RWPE2 (cell line): Measurements from ENCODE around the gene RTN4IP1.
A peak's percentile ranks its signal among the peaks of the same experiment; 100 is the strongest.
"Not testable (repeated sequence)": the region's sequence is repeated elsewhere in the genome, so short reads cannot be mapped to it uniquely, and the experiment has no call there.

Experiments
- ATAC-seq: fragments of 200-7000 bp; cut with Tn5 transposase; 3 replicates; pipeline ENCODE4 v1.9.1; 2021; ENCODE audit warnings: low read depth
- DNase-seq: peaks from one replicate; pipeline ENCODE4 v3.0.0-alpha.2; 2020; ENCODE audit warnings: low spot score
- H3K27ac ChIP-seq: fragments of 450-650 bp; 2 replicates; pipeline ENCODE4 v1.5.1; 2017; ENCODE audit warnings: mild to moderate bottlenecking; ENCODE audit not compliant: poor library complexity, severe bottlenecking
- H3K27me3 ChIP-seq: fragments of 250-450 bp; sonication (Bioruptor Pico); 2 replicates; pipeline ENCODE4 v1.5.1; 2021; ENCODE audit warnings: mild to moderate bottlenecking, moderate library complexity; ENCODE audit not compliant: insufficient read depth, poor library complexity, severe bottlenecking
- H3K36me3 ChIP-seq: fragments of 250-450 bp; sonication (Bioruptor Pico); 2 replicates; pipeline ENCODE4 v1.5.1; 2020; ENCODE audit warnings: low read depth, mild to moderate bottlenecking, moderate library complexity
- H3K4me1 ChIP-seq: fragments of 250-450 bp; sonication (Bioruptor Pico); 2 replicates; pipeline ENCODE4 v1.5.1; 2021; ENCODE audit warnings: mild to moderate bottlenecking, moderate library complexity; ENCODE audit not compliant: insufficient read depth, poor library complexity, severe bottlenecking
- H3K4me3 ChIP-seq: fragments of 250-450 bp; sonication (Bioruptor Pico); 2 replicates; pipeline ENCODE4 v1.5.1; 2021; ENCODE audit warnings: mild to moderate bottlenecking, moderate library complexity; ENCODE audit not compliant: severe bottlenecking
- H3K9me3 ChIP-seq: fragments of 250-450 bp; sonication (Bioruptor Pico); 2 replicates; pipeline ENCODE4 v1.5.1; 2021; ENCODE audit warnings: mild to moderate bottlenecking, moderate library complexity; ENCODE audit not compliant: severe bottlenecking
- CTCF ChIP-seq: fragments of 450-650 bp; IDR thresholded peaks from one replicate; pipeline ENCODE4 v1.5.1; 2017; ENCODE audit warnings: mild to moderate bottlenecking, moderate library complexity; ENCODE audit not compliant: poor library complexity, severe bottlenecking

The RTN4IP1 gene

GRCh38 chr6:106551155-106551554 lies 78.1 kb downstream of the RTN4IP1 start:
- H3K36me3 ChIP-seq, result peaks cover 88% of the 10 kb centered on the region
- no peaks in the 10 kb centered on the region for H3K9me3 ChIP-seq
- no peak overlapping the region for H3K27ac ChIP-seq
- ATAC-seq, result no peak
- peaks cover 28% of the 10 kb centered on the region for H3K4me1 ChIP-seq
- no peak for DNase-seq
- H3K27me3 ChIP-seq, result no peaks in the 10 kb centered on the region
- H3K4me3 ChIP-seq, result no peak overlapping the region
- no peak for TF ChIP-seq CTCF

GRCh38 chr6:106549521-106549920 lies 79.8 kb downstream of the RTN4IP1 start:
- Histone ChIP-seq H3K4me3 (no peak overlapping the region), H3K27ac (peak overlapping the region; percentile 99), H3K36me3 (peaks cover 91% of the 10 kb centered on the region), H3K27me3 (no peaks in the 10 kb centered on the region), H3K9me3 (no peaks in the 10 kb centered on the region), H3K4me1 (peaks cover 41% of the 10 kb centered on the region)
- TF ChIP-seq CTCF, result no peak
- no peak for ATAC-seq
- DNase-seq, result no peak

DNA sequence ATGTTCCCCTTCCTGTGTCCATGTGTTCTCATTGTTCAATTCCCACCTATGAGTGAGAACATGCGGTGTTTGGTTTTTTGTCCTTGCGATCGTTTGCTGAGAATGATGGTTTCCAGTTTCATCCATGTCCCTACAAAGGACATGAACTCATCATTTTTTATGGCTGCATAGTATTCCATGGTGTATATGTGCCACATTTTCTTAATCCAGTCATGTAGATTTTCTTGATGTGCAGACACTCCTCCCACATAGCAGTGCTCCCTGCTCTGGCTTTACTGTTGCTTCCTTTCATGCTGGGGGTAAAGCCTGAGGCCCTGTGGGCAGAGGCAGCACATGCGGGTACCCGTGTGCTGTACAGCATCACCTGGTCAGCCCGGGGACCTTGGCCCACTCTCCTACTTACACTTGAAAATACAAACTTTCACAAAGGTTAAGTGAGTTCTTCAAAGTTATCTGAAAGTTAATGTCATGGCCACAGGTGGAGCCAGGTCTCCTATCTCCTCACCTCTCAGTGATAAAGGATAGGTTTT lies 80.3 kb downstream of the RTN4IP1 start:
- Histone ChIP-seq H3K36me3 (peaks cover 91% of the 10 kb centered on the region), H3K4me1 (peaks cover 41% of the 10 kb centered on the region), H3K27ac (peak overlapping the region; percentile 99)
- H3K27me3 ChIP-seq, H3K4me3 ChIP-seq, H3K9me3 ChIP-seq, ATAC-seq, DNase-seq: not testable (repeated sequence)

- no peak for TF ChIP-seq CTCF
- H3K36me3 ChIP-seq, result peaks cover 90% of the 10 kb centered on the region
- peak overlapping the region; percentile 99 for H3K27ac ChIP-seq
- H3K27me3 ChIP-seq, result no peaks in the 10 kb centered on the region
- no peaks in the 10 kb centered on the region for H3K9me3 ChIP-seq
- peak; percentile 77 for DNase-seq
- H3K4me3 ChIP-seq, result no peak overlapping the region
- peaks cover 41% of the 10 kb centered on the region for H3K4me1 ChIP-seq
- peak; percentile 89 for ATAC-seq
These were observed 81.5 kb downstream of the RTN4IP1 start for GRCh38 chr6:106547601-106548453.

GRCh38 chr6:106546691-106547414 lies 82.4 kb downstream of the RTN4IP1 start:
- peaks cover 41% of the 10 kb centered on the region for H3K4me1 ChIP-seq
- no peak for TF ChIP-seq CTCF
- H3K36me3 ChIP-seq, result peaks cover 86% of the 10 kb centered on the region
- peak overlapping the region; percentile 99 for H3K27ac ChIP-seq
- no peaks in the 10 kb centered on the region for H3K27me3 ChIP-seq
- DNase-seq (no peak), ATAC-seq (peak; percentile 81)
- H3K4me3 ChIP-seq, result no peak overlapping the region
- H3K9me3 ChIP-seq, result no peaks in the 10 kb centered on the region
